Suprapubic skin (tissue), 4 donors: ENCODE results near the gene LAIR2. TPM values are rescaled to one million over a fixed set of nuclear protein-coding genes. Genes with fewer than 3 reads are reported as not detected.
"Not testable (repeated sequence)": the region's sequence is repeated elsewhere in the genome, so short reads cannot be mapped to it uniquely, and the experiment has no call there.

Source experiments
- DNase-seq, 2 donors: peaks; one replicate each; pipeline ENCODE4 v3.0.0-alpha.2; 2019; ENCODE audit warnings: low spot score in 2 of 2
- H3K27ac ChIP-seq: fragments of 200-600 bp; sonication (generic); one replicate; pipeline ENCODE4 v1.5.1; 2019
- H3K27me3 ChIP-seq: fragments of 200-600 bp; sonication (generic); one replicate; pipeline ENCODE4 v1.5.1; 2019
- H3K36me3 ChIP-seq: fragments of 200-600 bp; sonication (generic); one replicate; pipeline ENCODE4 v1.5.1; 2019
- H3K4me1 ChIP-seq: fragments of 200-600 bp; sonication (generic); one replicate; pipeline ENCODE4 v1.5.1; 2019
- H3K4me3 ChIP-seq: fragments of 200-600 bp; sonication (generic); one replicate; pipeline ENCODE4 v1.5.1; 2019; ENCODE audit warnings: mild to moderate bottlenecking
- H3K9me3 ChIP-seq: fragments of 200-600 bp; sonication (generic); one replicate; pipeline ENCODE4 v1.5.1; 2019
- CTCF ChIP-seq, 2 donors: fragments of 200-600 bp in 1 of 2; fragments of 450-650 bp in 1 of 2; sonication (generic) in 1 of 2; IDR thresholded peaks; one replicate each; pipeline ENCODE4 v1.5.1; 2016 to 2019; ENCODE audit warnings: antibody characterized with exemption in 2 of 2, mild to moderate bottlenecking in 1 of 2, moderate library complexity in 1 of 2
- EP300 ChIP-seq: sonication (generic); formaldehyde crosslinking; IDR thresholded peaks from one replicate; pipeline ENCODE4 v1.6.1; 2017; ENCODE audit warnings: antibody characterized with exemption
- POLR2A ChIP-seq, 2 donors: fragments of 450-650 bp; IDR thresholded peaks; one replicate each; pipeline ENCODE4 v1.6.1; 2017; ENCODE audit warnings: antibody characterized with exemption in 2 of 2, mild to moderate bottlenecking in 2 of 2, moderate library complexity in 2 of 2
- POLR2AphosphoS5 ChIP-seq, 3 donors: sonication (generic); formaldehyde crosslinking; IDR thresholded peaks; one replicate each; pipeline ENCODE4 v1.6.1; 2017; ENCODE audit warnings: antibody characterized with exemption in 3 of 3
- WGBS: methylation state at CpG from one replicate; pipeline ENCODE4 v1.1.5; 2018; 5-methylcytosine and 5-hydroxymethylcytosine counted together
- total RNA-seq, 4 donors: library from RNA; depleted of rRNA; stranded (reverse); fragments of >200 nt; gene quantifications; one replicate each; pipeline ENCODE4 v1.1.0, GENCODE V29; 2016

Gene LAIR2
- total RNA-seq, 4 donors from 2014 or later = not detected

GRCh38 chr19:54489766-54490165 is 12.9 kb upstream of the LAIR2 start:
- TF ChIP-seq POLR2AphosphoS5 (IDR thresholded peaks at IDR 0.05) (no peak), POLR2A (IDR thresholded peaks at IDR 0.05) (no peak), CTCF (IDR thresholded peaks at IDR 0.05) (no peak), EP300 (no peak)
- no peaks in the 10 kb centered on the region for H3K9me3 ChIP-seq
- H3K27me3 ChIP-seq = peaks cover 31% of the 10 kb centered on the region
- no peaks in the 10 kb centered on the region for H3K36me3 ChIP-seq
- H3K4me1 ChIP-seq = no peaks in the 10 kb centered on the region
- WGBS = 56% methylated on average over 9 of the region's 9 CpGs
- DNase-seq = no peak
- no peak overlapping the region for H3K4me3 ChIP-seq
- no peak overlapping the region for H3K27ac ChIP-seq

GRCh38 chr19:54492568-54492967 is 10.1 kb upstream of the LAIR2 start:
- H3K4me3 ChIP-seq = no peak overlapping the region
- 85% methylated on average over 18 of the region's 18 CpGs for WGBS
- H3K27ac ChIP-seq = no peak overlapping the region
- no peak for DNase-seq
- H3K4me1 ChIP-seq = no peaks in the 10 kb centered on the region
- no peaks in the 10 kb centered on the region for H3K9me3 ChIP-seq
- peaks cover 31% of the 10 kb centered on the region for H3K27me3 ChIP-seq
- no peaks in the 10 kb centered on the region for H3K36me3 ChIP-seq
- TF ChIP-seq EP300 (no peak), POLR2AphosphoS5 (IDR thresholded peaks at IDR 0.05) (no peak), POLR2A (IDR thresholded peaks at IDR 0.05) (no peak), CTCF (IDR thresholded peaks at IDR 0.05) (no peak)

GRCh38 chr19:54493056-54493455 is 9.6 kb upstream of the LAIR2 start:
- not testable (repeated sequence) for H3K27ac ChIP-seq, H3K9me3 ChIP-seq, H3K4me3 ChIP-seq, H3K4me1 ChIP-seq, DNase-seq, H3K36me3 ChIP-seq
- H3K27me3 ChIP-seq = peaks cover 31% of the 10 kb centered on the region
- 90% methylated on average over 5 of the region's 5 CpGs for WGBS

- no peak for TF ChIP-seq POLR2A (IDR thresholded peaks at IDR 0.05)
- TF ChIP-seq POLR2AphosphoS5 (IDR thresholded peaks at IDR 0.05) = no peak
- TF ChIP-seq CTCF (IDR thresholded peaks at IDR 0.05) = no peak
- no peak for TF ChIP-seq EP300
- Histone ChIP-seq H3K9me3 (no peaks in the 10 kb centered on the region), H3K36me3 (no peaks in the 10 kb centered on the region), H3K27me3 (peaks cover 31% of the 10 kb centered on the region), H3K4me3 (no peak overlapping the region), H3K4me1 (no peaks in the 10 kb centered on the region), H3K27ac (no peak overlapping the region)
- no peak for DNase-seq
- WGBS = 82% methylated on average over 10 of the region's 10 CpGs
Observed at GRCh38 chr19:54493967-54494585, 8.6 kb upstream of the LAIR2 start.

GRCh38 chr19:54495284-54495683 is 7.3 kb upstream of the LAIR2 start:
- H3K9me3 ChIP-seq, H3K4me1 ChIP-seq, DNase-seq, H3K4me3 ChIP-seq, H3K27ac ChIP-seq, H3K36me3 ChIP-seq: not testable (repeated sequence)
- H3K27me3 ChIP-seq = peaks cover 23% of the 10 kb centered on the region
- 67% methylated on average over 5 of the region's 5 CpGs for WGBS

GRCh38 chr19:54497747-54498450 is 4.7 kb upstream of the LAIR2 start:
- H3K9me3 ChIP-seq, H3K4me1 ChIP-seq, H3K4me3 ChIP-seq, DNase-seq, H3K27ac ChIP-seq, H3K36me3 ChIP-seq: not testable (repeated sequence)
- WGBS = 79% methylated on average over 4 of the region's 15 CpGs
- H3K27me3 ChIP-seq = peaks cover 18% of the 10 kb centered on the region

GRCh38 chr19:54498451-54498772 is 4.2 kb upstream of the LAIR2 start:
- not testable (repeated sequence) for H3K4me3 ChIP-seq, H3K27ac ChIP-seq, H3K4me1 ChIP-seq, H3K36me3 ChIP-seq, DNase-seq, H3K9me3 ChIP-seq
- peaks cover 15% of the 10 kb centered on the region for H3K27me3 ChIP-seq
- 67% methylated on average over 8 of the region's 9 CpGs for WGBS

- not testable (repeated sequence) for H3K4me1 ChIP-seq, H3K27ac ChIP-seq, DNase-seq, H3K36me3 ChIP-seq, H3K9me3 ChIP-seq, H3K4me3 ChIP-seq
- peaks cover 13% of the 10 kb centered on the region for H3K27me3 ChIP-seq
- 80% methylated on average over 4 of the region's 4 CpGs for WGBS
Observed at GRCh38 chr19:54505542-54505941, 2.9 kb downstream of the LAIR2 start.
